Erythroblast (primary cell): ENCODE data around the gene NYAP2.

ENCODE experiments used
- GATA1 ChIP-seq: IDR thresholded peaks from 2 replicates; pipeline ENCODE4 v1.6.1; 2011; ENCODE audit warnings: low read depth, mild to moderate bottlenecking, control low read depth, low read length, moderate library complexity
- POLR2A ChIP-seq: IDR thresholded peaks from 2 replicates; pipeline ENCODE4 v1.6.1; 2011; ENCODE audit warnings: mild to moderate bottlenecking, low read length

DNA sequence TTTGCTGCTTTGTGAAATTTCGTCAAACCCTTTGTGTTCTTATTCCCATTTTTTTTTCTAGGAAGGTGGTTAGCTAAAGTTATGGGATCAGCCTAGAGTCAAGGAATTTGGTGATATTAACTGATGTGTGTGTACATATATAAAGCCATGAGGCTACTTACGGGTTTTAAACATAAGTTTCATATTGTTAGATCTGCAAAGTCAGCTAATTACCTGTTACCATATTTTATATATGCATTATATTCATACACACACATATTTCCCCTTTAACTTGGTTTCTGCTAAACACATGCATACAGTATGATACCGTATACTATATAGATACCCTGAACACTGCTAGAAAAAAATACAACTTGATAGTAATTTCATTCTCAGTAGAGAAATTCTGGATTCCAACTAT, 241.0 kb downstream of the NYAP2 start:
- TF ChIP-seq POLR2A (no peak), GATA1 (no peak)
